T-helper 2 cell treated with Interferon-gamma antibody and Interleukin-4, amounts not matched to agents 5 μg/mL and 100 μg/mL, for 36 hours (primary cell): ENCODE measurements around the gene SLC22A12.
"Not testable (repeated sequence)": the region's sequence is repeated elsewhere in the genome, so short reads cannot be mapped to it uniquely, and the experiment has no call there.

Experiments used
- DNase-seq: peaks from one replicate; pipeline ENCODE4 v3.0.0; 2021; ENCODE audit warnings: low spot score
- H3K27ac Mint-ChIP-seq: one replicate; pipeline ENCODE4 v1.8.0; 2021; ENCODE audit warnings: mild to moderate bottlenecking, mixed read lengths
- H3K27me3 Mint-ChIP-seq: one replicate; pipeline ENCODE4 v1.8.0; 2021; ENCODE audit warnings: low read depth, mixed read lengths
- H3K36me3 Mint-ChIP-seq: one replicate; pipeline ENCODE4 v1.8.0; 2021; ENCODE audit warnings: low read depth, mixed read lengths
- H3K4me1 Mint-ChIP-seq: one replicate; pipeline ENCODE4 v1.8.0; 2021; ENCODE audit warnings: low read depth, mixed read lengths
- H3K4me3 Mint-ChIP-seq: one replicate; pipeline ENCODE4 v1.8.0; 2022; ENCODE audit warnings: mild to moderate bottlenecking, moderate library complexity, mixed read lengths
- H3K9me3 Mint-ChIP-seq: one replicate; pipeline ENCODE4 v1.8.0; 2021; ENCODE audit warnings: mixed read lengths

SLC22A12 gene

GRCh38 chr11:64586366-64586765 lies 4.7 kb upstream of the SLC22A12 start:
- peaks cover 2% of the 10 kb centered on the region for H3K27me3 Mint-ChIP-seq
- no peaks in the 10 kb centered on the region for H3K4me1 Mint-ChIP-seq
- H3K9me3 Mint-ChIP-seq, result peaks cover 15% of the 10 kb centered on the region
- no peak for DNase-seq
- no peaks in the 10 kb centered on the region for H3K36me3 Mint-ChIP-seq
- no peak overlapping the region for H3K4me3 Mint-ChIP-seq
- no peak overlapping the region for H3K27ac Mint-ChIP-seq

- Mint-ChIP-seq H3K9me3 (peaks cover 15% of the 10 kb centered on the region), H3K4me1 (no peaks in the 10 kb centered on the region), H3K4me3 (no peak overlapping the region), H3K27me3 (peaks cover 2% of the 10 kb centered on the region), H3K27ac (no peak overlapping the region), H3K36me3 (no peaks in the 10 kb centered on the region)
- no peak for DNase-seq
These were observed 2.3 kb upstream of the SLC22A12 start for GRCh38 chr11:64588701-64589100.

DNA sequence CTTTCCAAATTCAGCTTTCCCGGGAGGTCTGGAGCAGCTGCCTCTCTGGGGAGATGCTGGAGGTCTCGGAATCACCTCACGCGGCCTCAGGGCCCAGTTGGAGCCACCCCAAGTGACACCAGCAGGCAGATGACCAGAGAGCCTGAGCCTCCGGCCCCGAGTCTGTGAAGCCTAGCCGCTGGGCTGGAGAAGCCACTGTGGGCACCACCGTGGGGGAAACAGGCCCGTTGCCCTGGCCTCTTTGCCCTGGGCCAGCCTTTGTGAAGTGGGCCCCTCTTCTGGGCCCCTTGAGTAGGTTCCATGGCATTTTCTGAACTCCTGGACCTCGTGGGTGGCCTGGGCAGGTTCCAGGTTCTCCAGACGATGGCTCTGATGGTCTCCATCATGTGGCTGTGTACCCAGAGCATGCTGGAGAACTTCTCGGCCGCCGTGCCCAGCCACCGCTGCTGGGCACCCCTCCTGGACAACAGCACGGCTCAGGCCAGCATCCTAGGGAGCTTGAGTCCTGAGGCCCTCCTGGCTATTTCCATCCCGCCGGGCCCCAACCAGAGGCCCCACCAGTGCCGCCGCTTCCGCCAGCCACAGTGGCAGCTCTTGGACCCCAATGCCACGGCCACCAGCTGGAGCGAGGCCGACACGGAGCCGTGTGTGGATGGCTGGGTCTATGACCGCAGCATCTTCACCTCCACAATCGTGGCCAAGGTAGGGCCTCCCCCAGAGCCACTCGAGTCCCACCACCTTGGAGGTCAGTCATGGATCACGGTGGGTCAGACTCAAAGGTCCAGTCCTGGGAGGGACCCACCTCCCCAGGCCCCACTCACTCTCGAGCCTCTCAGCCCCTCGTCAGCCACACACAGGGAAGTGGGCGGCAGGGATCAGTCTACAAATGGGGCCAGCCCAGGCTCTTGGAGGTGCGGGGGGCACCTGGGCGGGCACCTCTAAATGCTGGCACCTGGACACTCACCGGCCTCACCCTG lies 525 bp downstream of the SLC22A12 start:
- H3K4me3 Mint-ChIP-seq, result no peak overlapping the region
- H3K36me3 Mint-ChIP-seq, result no peaks in the 10 kb centered on the region
- DNase-seq, result no peak
- peaks cover 2% of the 10 kb centered on the region for H3K27me3 Mint-ChIP-seq
- no peaks in the 10 kb centered on the region for H3K4me1 Mint-ChIP-seq
- H3K27ac Mint-ChIP-seq, result no peak overlapping the region
- peaks cover 15% of the 10 kb centered on the region for H3K9me3 Mint-ChIP-seq

GRCh38 chr11:64592234-64592615 lies 1.2 kb downstream of the SLC22A12 start:
- Mint-ChIP-seq H3K36me3 (no peaks in the 10 kb centered on the region), H3K9me3 (peaks cover 15% of the 10 kb centered on the region), H3K4me1 (no peaks in the 10 kb centered on the region), H3K27ac (no peak overlapping the region), H3K27me3 (peaks cover 2% of the 10 kb centered on the region), H3K4me3 (no peak overlapping the region)
- no peak for DNase-seq

- no peak overlapping the region for H3K27ac Mint-ChIP-seq
These were observed 1.6 kb downstream of the SLC22A12 start for GRCh38 chr11:64592656-64593055.

GRCh38 chr11:64593156-64594105 lies 2.4 kb downstream of the SLC22A12 start:
- no peak for DNase-seq

More at GRCh38 chr11:64592656-64593055, 1.6 kb downstream of the SLC22A12 start:
- Mint-ChIP-seq H3K27me3 (peaks cover 2% of the 10 kb centered on the region), H3K4me3 (no peak overlapping the region), H3K4me1 (no peaks in the 10 kb centered on the region), H3K36me3 (no peaks in the 10 kb centered on the region), H3K9me3 (peaks cover 15% of the 10 kb centered on the region)
- DNase-seq, result no peak

GRCh38 chr11:64594159-64594939 lies 3.3 kb downstream of the SLC22A12 start:
- H3K4me1 Mint-ChIP-seq, result no peaks in the 10 kb centered on the region
- no peak for DNase-seq
- H3K36me3 Mint-ChIP-seq, result no peaks in the 10 kb centered on the region
- no peak overlapping the region for H3K27ac Mint-ChIP-seq
- H3K27me3 Mint-ChIP-seq, result no peaks in the 10 kb centered on the region
- H3K4me3 Mint-ChIP-seq, result no peak overlapping the region
- peaks cover 2% of the 10 kb centered on the region for H3K9me3 Mint-ChIP-seq

More at GRCh38 chr11:64593156-64594105, 2.4 kb downstream of the SLC22A12 start:
- H3K4me3 Mint-ChIP-seq, result no peak overlapping the region
- H3K27me3 Mint-ChIP-seq, result no peaks in the 10 kb centered on the region
- H3K27ac Mint-ChIP-seq, result no peak overlapping the region
- H3K4me1 Mint-ChIP-seq, result no peaks in the 10 kb centered on the region
- H3K36me3 Mint-ChIP-seq, result no peaks in the 10 kb centered on the region
- H3K9me3 Mint-ChIP-seq, result peaks cover 8% of the 10 kb centered on the region

DNA sequence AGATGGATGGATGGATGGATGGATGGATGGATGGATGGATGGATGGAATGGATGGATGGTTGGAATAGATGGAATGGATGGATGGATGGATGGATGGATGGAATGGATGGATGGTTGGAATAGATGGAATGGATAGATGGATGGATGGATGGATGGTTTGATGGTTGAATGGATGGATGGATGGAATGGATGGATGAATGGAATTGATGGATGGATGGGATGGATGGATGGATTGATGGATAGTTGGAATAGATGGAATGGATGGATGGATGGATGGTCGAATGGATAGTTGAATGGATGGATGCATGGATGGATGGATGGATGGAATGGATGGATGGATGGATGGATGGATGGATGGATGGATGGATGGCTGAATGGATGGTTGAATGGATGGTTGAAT lies 4.9 kb downstream of the SLC22A12 start:
- not testable (repeated sequence) for H3K36me3 Mint-ChIP-seq, DNase-seq, H3K4me1 Mint-ChIP-seq, H3K27me3 Mint-ChIP-seq, H3K9me3 Mint-ChIP-seq, H3K27ac Mint-ChIP-seq, H3K4me3 Mint-ChIP-seq

DNA sequence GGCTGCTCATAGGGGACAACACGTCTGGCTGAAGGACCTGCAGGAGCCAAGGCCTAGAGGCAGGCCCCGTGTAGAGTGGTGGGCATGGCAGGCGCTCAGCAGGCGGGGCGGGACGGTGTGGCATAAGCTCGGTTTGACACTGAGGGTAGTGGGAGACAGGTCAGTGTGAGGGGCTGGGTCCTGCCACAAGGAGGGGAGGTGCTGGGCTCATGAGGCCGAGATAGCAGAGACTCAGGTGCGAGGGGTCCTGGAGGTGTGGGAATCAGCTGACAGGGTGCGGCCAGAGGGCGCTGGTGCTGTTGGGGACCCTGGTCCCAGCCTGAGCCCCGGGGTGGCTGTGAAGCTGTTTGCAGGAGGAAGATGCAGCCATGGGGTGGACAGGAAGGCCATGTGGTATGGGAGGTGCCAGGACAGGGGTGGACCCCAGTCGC lies 6.7 kb downstream of the SLC22A12 start:
- H3K27me3 Mint-ChIP-seq, result no peaks in the 10 kb centered on the region
- DNase-seq, result no peak
- no peak overlapping the region for H3K27ac Mint-ChIP-seq
- no peaks in the 10 kb centered on the region for H3K9me3 Mint-ChIP-seq
- no peaks in the 10 kb centered on the region for H3K4me1 Mint-ChIP-seq
- H3K36me3 Mint-ChIP-seq, result no peaks in the 10 kb centered on the region
- no peak overlapping the region for H3K4me3 Mint-ChIP-seq

DNA sequence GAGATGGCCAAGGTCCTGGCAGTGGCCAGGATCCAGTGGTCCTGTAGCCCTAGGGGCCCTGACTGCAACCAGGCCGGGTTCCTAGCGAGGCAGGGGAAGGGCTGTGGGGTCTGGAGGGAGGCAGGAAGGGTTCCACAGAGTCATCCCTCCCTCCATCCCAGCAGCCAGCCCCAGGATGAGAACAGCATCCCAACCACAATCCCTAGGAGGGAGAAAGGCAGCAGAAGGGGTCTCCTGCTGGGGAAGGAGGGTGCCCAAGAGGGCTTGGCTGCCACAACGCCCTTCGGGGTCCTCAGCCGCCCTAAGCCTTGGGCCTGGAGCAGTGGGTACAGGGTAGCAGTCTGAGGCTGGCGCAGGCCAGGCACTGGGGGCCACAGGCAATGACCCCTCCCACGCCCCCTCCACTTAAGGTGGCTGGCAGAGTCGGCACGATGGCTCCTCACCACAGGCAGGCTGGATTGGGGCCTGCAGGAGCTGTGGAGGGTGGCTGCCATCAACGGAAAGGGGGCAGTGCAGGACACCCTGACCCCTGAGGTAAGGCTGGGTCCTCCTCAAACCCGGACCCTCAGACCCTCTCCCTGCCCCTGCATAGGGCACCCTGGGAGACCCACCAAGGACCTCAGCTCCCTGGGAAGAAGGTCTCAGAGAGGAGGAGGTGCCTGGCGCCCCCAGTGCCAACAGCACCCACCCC lies 7.2 kb downstream of the SLC22A12 start:
- no peaks in the 10 kb centered on the region for H3K36me3 Mint-ChIP-seq
- H3K27me3 Mint-ChIP-seq, result no peaks in the 10 kb centered on the region
- DNase-seq, result no peak
- H3K4me3 Mint-ChIP-seq, result no peak overlapping the region
- no peaks in the 10 kb centered on the region for H3K9me3 Mint-ChIP-seq
- H3K4me1 Mint-ChIP-seq, result no peaks in the 10 kb centered on the region
- H3K27ac Mint-ChIP-seq, result no peak overlapping the region

DNA sequence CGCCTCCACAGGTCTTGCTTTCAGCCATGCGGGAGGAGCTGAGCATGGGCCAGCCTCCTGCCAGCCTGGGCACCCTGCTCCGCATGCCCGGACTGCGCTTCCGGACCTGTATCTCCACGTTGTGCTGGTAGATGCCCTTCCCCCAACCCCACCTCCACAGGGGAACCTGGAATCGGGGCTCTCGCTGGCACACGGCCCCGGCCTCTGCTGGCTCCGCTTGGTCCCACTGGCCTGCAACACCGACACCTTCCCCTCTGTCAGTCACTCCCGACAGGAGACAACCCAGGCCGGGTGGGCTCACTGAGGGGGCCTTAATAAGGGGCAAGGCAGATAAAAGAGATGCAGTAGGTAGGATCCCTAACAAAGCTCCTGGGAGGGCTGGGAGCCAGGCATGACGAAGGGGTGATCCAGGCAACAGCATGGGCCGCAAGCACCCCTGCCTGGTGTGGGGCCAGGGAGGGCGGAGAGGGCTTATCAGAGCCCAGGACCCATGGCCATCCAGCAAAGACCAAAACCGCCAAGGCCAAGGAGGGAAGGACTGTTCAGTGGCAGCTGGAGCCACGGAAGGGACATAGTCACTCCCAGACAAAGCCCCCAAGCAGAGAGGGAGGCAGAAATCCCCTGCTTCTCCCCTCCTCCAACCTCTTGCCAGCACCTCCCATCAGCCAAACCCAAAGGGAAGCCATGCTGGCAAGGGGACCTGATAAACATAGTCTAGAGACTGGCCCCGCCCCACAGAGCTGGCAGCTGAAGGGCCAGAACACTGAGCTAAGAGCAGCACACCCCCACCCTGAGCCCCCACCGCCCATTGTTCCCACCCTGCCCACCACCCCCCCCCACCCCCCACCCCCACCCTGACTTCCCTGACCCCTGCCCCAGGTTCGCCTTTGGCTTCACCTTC lies 8.0 kb downstream of the SLC22A12 start:
- Mint-ChIP-seq H3K4me3 (no peak overlapping the region), H3K27ac (no peak overlapping the region), H3K9me3 (no peaks in the 10 kb centered on the region), H3K27me3 (no peaks in the 10 kb centered on the region), H3K4me1 (no peaks in the 10 kb centered on the region), H3K36me3 (no peaks in the 10 kb centered on the region)
- DNase-seq, result no peak

DNA sequence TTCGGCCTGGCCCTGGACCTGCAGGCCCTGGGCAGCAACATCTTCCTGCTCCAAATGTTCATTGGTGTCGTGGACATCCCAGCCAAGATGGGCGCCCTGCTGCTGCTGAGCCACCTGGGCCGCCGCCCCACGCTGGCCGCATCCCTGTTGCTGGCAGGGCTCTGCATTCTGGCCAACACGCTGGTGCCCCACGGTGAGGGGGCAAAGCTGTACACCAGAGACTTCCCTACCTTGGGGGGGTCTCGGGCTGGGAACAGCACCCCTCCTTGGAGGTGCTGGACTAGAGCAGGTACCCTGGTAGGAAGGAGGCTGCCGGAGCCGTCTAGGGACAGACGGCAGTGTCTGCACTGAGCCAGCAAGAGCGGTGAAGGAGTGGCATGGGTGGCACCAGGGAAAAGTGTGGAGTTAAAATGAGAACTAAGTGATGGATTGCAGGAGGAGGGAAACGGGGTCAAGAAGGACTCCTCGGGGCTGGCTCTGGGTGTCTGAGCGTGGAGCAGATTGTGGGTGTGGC lies 8.7 kb downstream of the SLC22A12 start:
- Mint-ChIP-seq H3K27ac (no peak overlapping the region), H3K36me3 (no peaks in the 10 kb centered on the region), H3K27me3 (no peaks in the 10 kb centered on the region), H3K9me3 (no peaks in the 10 kb centered on the region), H3K4me1 (no peaks in the 10 kb centered on the region), H3K4me3 (no peak overlapping the region)
- no peak for DNase-seq
